Kidney (tissue), 14 donors: Measurements from ENCODE around the gene NR2F1-AS1. TPM values are rescaled to one million over a fixed set of nuclear protein-coding genes. Genes with fewer than 3 reads are reported as not detected.

Experiments
- DNase-seq, 5 donors: peaks; one replicate each; pipeline ENCODE4 v3.0.0-alpha.2; 2013 to 2020
- FAIRE-seq: peaks from 2 replicates; lab custom pipeline; 2012; peaks lifted over from hg19 to GRCh38; lab: Jason Lieb, UNC
- H3K27ac ChIP-seq, 2 donors: one replicate each; pipeline ENCODE4 v1.7.0; 2013; ENCODE audit warnings: low read depth in 2 of 2, low read length in 2 of 2, inconsistent platforms in 1 of 2
- H3K27me3 ChIP-seq: one replicate; pipeline ENCODE4 v1.7.1; 2013; ENCODE audit warnings: low read length, inconsistent platforms; ENCODE audit not compliant: control insufficient read depth, insufficient read depth
- H3K36me3 ChIP-seq, 3 donors: one replicate each; pipeline versions ENCODE4 v1.7.0 to v1.7.1; 2013; ENCODE audit warnings: low read length in 3 of 3, control low read depth in 1 of 3, inconsistent platforms in 1 of 3; ENCODE audit not compliant: insufficient read depth in 3 of 3, control insufficient read depth in 2 of 3
- H3K4me1 ChIP-seq, 3 donors: one replicate each; pipeline versions ENCODE4 v1.7.0 to v1.7.1; 2013; ENCODE audit warnings: low read length in 3 of 3, inconsistent platforms in 1 of 3, low read depth in 1 of 3; ENCODE audit not compliant: control insufficient read depth in 2 of 3, insufficient read depth in 2 of 3
- H3K4me3 ChIP-seq, 3 donors: one replicate each; pipeline versions ENCODE4 v1.7.0 to v1.8.1; 2013; ENCODE audit warnings: low read length in 3 of 3, control low read depth in 1 of 3, inconsistent platforms in 1 of 3
- H3K9ac ChIP-seq, 3 donors: one replicate each; pipeline versions ENCODE4 v1.7.0 to v1.7.1; 2013; ENCODE audit warnings: low read length in 3 of 3, control low read depth in 1 of 3, inconsistent platforms in 1 of 3
- H3K9me3 ChIP-seq, 3 donors: one replicate each; pipeline versions ENCODE4 v1.7.0 to v1.7.1; 2013; ENCODE audit warnings: low read length in 3 of 3, control low read depth in 1 of 3, inconsistent platforms in 1 of 3; ENCODE audit not compliant: control insufficient read depth in 2 of 3, insufficient read depth in 1 of 3
- intact Hi-C: fragments of 100-400 bp; cut with DNase I; formaldehyde crosslinking; loops from one replicate; pipeline ENCODE4 v1.11.1; 2022
- polyA plus RNA-seq: library from polyadenylated mRNA; stranded (reverse); fragments of 350-450 nt; fragmentation: Illumina TruSeq; extraction: RNeasy Lipid Tissue Mini Kit (QIAGEN cat#74804); gene quantifications from one replicate; pipeline ENCODE4 v1.2.3, GENCODE V29; 2014; ENCODE audit warnings: low read depth, low replicate concordance; ENCODE audit not compliant: insufficient read depth
- total RNA-seq: library from RNA; stranded (reverse); fragmentation: NEBNext Ultra II Directional; extraction: Animal tissue kit (Norgen Biotek cat#: 25700); gene quantifications from one replicate; pipeline ENCODE4 v1.2.1, GENCODE V29; 2021
- TF ChIP-seq, protein P1 (sequence below): IDR thresholded peaks from 3 replicates; pipeline ENCODE4 v1.5.1; 2012; ENCODE audit warnings: mild to moderate bottlenecking, moderate library complexity, borderline replicate concordance; ENCODE audit not compliant: insufficient read depth; ENCODE audit errors: extremely low read depth
- donor health status: control.
- donor health status: control.
- donor health status: control.
- donor health status: control.
- donor health status: control.
- donor health status: DM: yes; HTN: yes; CAD: no.
- donor health status: Normal renal cell carcinoma (clear cell type).

NR2F1-AS1 gene
- total and polyA plus RNA-seq, 2 donors from 2014 or later: 13.0 to 16.0 TPM

DNA sequence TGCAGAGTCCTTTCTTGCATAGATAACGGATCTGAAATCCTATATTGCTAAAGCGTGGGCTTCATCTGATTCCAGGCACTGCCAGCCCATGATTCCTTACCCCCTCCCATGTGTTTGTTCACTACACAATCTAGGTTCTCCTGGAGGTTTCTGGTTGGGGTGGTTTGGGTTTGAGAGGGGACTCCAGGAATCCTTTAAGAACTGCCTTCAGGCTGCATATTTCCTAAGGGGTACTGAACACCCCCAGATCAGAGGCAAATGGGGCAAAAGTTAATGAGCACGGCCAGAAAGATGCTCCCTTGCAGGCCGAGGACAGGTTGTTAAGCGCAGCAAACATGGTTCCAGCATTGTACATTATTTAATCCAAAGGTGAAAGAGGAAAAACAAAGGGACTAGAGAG is 11.9 kb upstream of the NR2F1-AS1 start:
- peak overlapping the region in 1 of 3 donors; percentile 46 for H3K4me3 ChIP-seq
- no peaks in the 10 kb centered on the region for H3K9me3 ChIP-seq
- H3K27me3 ChIP-seq: no peaks in the 10 kb centered on the region
- no peak overlapping the region for H3K27ac ChIP-seq
- DNase-seq (peak in 3 of 5 donors; percentile 24 to 42 (median 34)), FAIRE-seq (no peak)
- H3K4me1 ChIP-seq: peaks cover 3 to 14% (median 5%) of the 10 kb centered on the region in 3 donors
- peaks cover 0 to 6% (median 4%) of the 10 kb centered on the region in 3 donors for H3K36me3 ChIP-seq
- intact Hi-C loops: no loop called here
- TF ChIP-seq, protein P1, sequence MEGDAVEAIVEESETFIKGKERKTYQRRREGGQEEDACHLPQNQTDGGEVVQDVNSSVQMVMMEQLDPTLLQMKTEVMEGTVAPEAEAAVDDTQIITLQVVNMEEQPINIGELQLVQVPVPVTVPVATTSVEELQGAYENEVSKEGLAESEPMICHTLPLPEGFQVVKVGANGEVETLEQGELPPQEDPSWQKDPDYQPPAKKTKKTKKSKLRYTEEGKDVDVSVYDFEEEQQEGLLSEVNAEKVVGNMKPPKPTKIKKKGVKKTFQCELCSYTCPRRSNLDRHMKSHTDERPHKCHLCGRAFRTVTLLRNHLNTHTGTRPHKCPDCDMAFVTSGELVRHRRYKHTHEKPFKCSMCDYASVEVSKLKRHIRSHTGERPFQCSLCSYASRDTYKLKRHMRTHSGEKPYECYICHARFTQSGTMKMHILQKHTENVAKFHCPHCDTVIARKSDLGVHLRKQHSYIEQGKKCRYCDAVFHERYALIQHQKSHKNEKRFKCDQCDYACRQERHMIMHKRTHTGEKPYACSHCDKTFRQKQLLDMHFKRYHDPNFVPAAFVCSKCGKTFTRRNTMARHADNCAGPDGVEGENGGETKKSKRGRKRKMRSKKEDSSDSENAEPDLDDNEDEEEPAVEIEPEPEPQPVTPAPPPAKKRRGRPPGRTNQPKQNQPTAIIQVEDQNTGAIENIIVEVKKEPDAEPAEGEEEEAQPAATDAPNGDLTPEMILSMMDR: no peak
- peak overlapping the region in 1 of 3 donors; percentile 36 for H3K9ac ChIP-seq

DNA sequence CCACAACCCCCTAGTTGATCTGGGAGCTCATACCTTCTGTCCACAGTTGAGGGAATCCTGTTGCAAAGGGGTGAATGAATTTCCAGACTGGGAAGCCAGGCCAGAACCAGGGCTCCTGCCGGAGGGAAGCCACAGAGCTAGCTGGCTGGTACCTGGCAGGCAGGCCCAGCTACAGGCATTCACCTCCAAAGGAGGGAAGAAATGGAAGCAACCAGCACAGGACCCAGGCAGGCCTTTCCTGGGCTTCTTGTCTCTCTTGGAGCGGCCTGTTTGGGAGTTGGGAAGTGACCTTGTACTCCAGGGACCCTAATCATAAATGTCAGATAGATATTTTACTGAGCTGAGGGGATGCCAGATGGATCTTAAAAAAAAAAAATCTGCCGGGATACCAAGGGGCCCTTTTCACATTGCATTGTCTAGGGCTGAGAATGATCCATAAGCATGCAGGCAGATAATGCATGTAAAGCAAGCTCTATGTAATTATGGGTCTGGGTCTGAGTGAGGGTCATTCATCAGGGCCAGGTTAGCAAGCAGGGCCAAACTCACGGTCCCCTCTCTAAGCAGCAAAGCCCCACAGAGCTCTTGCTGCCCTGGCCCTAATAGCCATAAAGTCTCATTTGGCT is 10.4 kb upstream of the NR2F1-AS1 start:
- no peaks in the 10 kb centered on the region for H3K27me3 ChIP-seq

DNA sequence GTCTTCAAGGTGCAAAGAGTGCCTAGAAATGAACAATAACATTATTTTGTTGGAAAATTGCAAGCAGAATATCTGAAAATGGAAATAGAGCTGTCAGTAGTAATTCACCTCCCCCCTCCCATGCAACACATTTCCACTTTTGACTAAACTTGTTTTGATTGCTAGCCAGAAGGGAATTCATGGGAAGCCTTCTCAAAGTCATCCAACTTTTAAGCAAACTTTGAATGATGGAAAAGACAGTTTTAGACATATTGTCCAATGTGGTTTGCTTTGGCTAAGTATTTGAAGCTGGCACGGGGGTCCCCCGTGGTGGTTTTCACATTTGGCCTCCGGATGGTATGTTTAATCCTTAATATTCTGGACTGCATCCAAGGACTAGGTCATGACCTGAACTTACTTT is 9.5 kb upstream of the NR2F1-AS1 start:
- H3K4me1 ChIP-seq: peaks cover 3 to 14% (median 5%) of the 10 kb centered on the region in 3 donors
- peak overlapping the region in 1 of 2 donors; percentile 34 for H3K27ac ChIP-seq
- TF ChIP-seq, protein P1: no peak
- H3K4me3 ChIP-seq: peak overlapping the region in 2 of 3 donors; percentile 61 to 92
- no peaks in the 10 kb centered on the region for H3K9me3 ChIP-seq
- H3K27me3 ChIP-seq: no peaks in the 10 kb centered on the region
- intact Hi-C loops: no loop called here
- H3K36me3 ChIP-seq: peaks cover 0 to 6% (median 4%) of the 10 kb centered on the region in 3 donors
- no peak for FAIRE-seq
- H3K9ac ChIP-seq: peak overlapping the region in 2 of 3 donors; percentile 17 to 85
- peak in 2 of 5 donors; percentile 23 to 47 for DNase-seq

More for the DNA sequence above, 10.4 kb upstream of the NR2F1-AS1 start:
- H3K4me3 ChIP-seq: peak overlapping the region; percentile 19 to 92 (median 61)
- peaks cover 0 to 6% (median 4%) of the 10 kb centered on the region in 3 donors for H3K36me3 ChIP-seq
- DNase-seq (peak in 3 of 5 donors; percentile 14 to 34 (median 26)), FAIRE-seq (no peak)
- peak overlapping the region in 2 of 3 donors; percentile 17 to 85 for H3K9ac ChIP-seq
- no peaks in the 10 kb centered on the region for H3K9me3 ChIP-seq
- intact Hi-C loops: no loop called here
- peak overlapping the region in 1 of 2 donors; percentile 3 for H3K27ac ChIP-seq
- TF ChIP-seq, protein P1: no peak
- peaks cover 3 to 14% (median 5%) of the 10 kb centered on the region in 3 donors for H3K4me1 ChIP-seq
